Measurements from ENCODE around the gene INTS11.

Gene INTS11

DNA sequence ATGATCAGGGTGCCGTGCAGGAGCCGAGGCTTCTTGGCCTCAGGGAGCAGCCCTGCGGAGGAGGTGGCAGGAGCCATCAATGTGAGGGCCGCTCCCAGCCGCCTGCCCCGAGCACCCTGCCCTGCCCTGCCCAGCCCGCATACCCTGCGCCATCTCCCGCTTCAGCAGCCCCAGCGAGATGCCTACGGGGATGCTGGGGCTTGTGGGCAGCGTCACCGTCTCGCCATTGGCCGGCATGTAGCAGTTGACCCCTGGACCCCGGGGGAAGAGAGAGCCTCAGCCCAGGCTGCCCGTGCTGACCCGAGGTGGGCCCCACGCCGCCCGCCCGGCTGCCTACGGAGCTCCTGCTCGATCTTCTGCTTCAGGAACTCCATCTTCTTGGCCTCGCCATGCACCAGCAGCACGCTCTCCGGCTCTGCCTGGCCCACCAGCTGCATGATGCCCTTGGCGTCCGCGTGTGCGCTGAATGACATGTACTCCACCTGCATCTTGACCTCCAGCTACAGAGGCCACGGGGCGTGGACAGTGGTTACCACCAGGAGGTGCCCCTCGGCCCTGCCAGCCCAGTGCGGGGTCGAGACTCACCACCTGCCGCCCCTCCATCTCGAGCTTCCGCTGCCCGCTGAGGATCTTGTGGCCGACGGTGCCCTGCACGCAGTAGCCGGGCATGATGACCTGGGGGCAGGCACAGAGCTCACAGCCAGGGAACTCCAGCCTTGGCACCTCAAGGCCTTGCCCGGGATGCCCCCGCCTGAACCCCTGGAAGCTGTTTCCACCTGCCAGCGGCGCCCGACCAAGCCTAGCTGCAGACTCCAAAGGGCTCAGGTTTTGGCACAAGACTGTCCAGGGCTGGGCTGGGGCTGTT lies 11.8 kb downstream of the INTS11 start:
- no peak for DNase-seq (ENCODE audit: low spot score)

DNA sequence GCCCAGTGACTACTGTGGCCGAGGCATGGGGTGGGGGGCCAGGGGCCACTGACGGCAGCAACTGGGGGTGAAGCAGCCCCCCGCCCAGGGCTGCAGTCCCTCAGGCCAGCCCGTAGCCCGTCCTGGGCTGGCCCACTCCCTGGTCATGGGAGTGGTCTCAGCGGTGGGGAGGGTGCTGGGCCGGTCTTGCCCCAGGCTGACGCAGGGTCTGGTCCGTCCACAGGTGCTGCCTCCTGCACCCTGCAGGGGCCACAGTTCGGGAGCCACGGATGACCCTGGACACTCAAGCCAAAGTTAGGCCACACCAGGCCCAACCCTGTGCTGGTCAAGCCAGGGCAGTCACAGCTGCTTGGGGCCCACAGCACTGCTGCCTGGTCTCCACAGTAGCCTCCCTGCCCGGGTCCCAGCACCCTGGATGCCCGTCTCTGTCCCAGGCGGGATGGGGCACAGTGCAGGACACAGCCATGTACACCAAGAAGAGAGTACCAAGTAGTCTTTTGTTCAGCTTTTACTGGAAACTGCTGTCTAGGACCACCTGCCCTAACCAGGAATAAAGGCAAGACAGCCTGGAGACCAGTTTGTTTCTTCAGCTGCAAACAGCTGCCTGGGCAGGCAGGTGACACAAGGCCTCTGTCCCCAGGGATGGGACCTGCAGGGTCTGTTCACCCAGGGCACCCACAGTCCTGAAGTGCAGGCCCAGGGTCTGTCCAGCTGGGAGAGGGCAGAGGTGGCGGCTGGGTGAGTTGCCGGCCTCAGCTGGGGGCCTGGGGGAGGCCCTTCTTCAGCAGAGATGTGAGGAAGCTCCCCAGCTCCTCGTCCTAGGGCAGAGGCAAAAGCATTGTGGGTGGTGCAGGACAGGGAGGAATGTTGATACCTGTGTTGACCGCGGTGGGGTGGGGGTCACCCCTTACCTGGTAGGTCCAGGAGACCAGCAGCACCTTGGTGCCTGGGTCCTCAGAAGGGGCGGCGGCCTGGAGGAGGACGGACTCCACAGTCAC lies 13.1 kb downstream of the INTS11 start:
- DNase-seq (ENCODE audit: low spot score): no peak

DNA sequence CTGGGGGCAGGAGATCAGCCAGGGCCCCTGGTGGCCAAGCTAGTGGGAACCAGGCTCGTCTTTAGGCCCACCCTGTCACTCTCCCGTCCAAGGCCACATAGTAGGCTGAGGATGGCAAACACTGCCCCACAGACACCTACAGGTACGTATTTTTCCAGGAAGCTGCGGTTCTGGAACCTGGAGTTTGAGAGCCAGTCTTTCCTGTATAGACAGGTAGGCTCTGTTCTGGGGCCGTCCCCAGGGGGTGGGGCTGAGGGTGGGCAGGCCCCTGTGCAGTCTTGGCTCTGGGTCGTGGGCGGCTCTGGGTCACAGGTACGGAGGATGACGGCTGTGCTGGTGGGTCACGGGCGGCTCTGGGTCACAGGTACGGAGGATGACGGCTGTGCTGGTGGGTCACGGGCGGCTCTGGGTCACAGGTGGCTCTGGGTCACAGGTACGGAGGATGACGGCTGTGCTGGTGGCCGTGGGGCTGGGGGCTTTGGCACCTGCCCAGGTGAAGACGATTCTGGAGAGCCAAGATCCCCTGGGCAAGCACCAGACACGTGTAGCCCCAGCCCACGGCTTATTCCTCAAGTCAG lies 13.9 kb downstream of the INTS11 start:
- no peak for DNase-seq (ENCODE audit: low spot score)

DNA sequence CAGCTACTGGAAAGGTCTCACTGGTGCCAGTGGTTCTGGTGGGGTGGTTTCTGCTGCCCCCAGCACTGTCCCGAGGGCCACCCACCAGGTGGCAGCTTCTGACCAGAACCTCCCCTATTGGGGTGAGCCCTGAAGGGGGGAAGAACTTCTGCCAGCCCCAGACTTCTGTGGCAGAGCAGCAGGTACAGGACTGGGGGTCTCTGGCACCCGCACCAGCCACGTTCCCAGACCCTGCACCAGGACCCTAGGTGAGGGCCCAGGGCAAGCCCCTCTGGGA lies 14.4 kb downstream of the INTS11 start:
- DNase-seq (ENCODE audit: low spot score): no peak

DNA sequence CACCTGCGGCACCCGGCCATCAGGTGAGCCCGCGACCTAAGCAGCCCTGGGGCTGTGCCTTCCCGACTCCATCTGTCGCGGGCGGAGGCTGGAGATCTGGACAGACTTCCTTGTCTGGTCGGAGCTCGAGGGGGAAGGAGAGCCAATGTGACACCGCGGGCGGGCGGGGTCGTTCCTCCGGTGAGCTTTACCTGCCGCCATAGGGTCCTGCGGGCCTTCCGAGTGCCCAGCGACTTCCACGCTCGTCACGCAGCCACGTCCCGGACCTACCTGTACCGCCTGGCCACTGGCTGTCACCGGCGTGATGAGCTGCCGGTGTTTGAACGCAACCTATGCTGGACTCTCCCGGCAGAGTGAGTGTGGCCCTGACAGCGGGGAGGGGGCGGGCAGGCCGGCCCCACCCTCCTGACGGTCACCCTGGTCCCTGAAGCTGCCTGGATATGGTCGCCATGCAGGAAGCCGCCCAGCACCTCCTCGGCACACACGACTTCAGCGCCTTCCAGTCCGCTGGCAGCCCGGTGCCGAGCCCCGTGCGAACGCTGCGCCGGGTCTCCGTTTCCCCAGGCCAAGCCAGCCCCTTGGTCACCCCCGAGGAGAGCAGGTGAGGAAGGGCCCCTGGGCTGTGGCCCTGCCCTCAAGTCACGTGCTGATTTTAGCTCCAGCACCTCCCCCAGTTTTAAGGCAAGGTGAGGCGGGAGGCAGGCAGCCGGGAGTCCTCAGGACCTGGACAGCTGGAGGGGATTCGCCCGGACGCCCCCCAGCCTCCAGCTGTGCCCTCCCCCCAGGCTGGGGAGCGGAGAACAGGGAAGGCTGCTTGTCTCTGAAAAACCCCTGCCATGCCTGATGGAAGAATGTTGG lies 15.0 kb downstream of the INTS11 start:
- no peak for DNase-seq (ENCODE audit: low spot score)

DNA sequence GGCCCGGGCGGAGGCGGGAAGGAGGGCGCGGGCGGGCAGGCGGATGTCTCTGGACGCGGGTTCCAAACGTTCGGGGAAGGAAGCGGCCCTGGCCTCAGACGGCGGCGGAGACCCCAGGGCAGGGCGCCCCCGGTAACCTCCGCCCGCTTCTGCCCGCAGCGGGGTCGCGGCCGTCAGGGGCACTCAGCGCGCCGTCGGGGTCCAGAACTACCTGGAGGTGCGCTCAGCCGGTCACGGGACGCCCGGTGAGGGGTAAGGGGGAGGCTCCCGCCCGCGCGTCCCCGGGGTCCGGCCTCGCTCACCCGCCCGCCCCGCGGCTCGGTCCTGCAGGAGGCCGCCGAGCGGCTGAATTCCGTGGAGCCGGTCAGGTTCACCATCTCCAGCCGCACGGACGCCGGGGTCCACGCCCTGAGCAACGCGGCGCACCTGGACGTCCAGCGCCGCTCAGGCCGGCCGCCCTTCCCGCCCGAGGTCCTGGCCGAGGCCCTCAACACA lies 15.7 kb downstream of the INTS11 start:
- no peak for DNase-seq (ENCODE audit: low spot score)

DNA sequence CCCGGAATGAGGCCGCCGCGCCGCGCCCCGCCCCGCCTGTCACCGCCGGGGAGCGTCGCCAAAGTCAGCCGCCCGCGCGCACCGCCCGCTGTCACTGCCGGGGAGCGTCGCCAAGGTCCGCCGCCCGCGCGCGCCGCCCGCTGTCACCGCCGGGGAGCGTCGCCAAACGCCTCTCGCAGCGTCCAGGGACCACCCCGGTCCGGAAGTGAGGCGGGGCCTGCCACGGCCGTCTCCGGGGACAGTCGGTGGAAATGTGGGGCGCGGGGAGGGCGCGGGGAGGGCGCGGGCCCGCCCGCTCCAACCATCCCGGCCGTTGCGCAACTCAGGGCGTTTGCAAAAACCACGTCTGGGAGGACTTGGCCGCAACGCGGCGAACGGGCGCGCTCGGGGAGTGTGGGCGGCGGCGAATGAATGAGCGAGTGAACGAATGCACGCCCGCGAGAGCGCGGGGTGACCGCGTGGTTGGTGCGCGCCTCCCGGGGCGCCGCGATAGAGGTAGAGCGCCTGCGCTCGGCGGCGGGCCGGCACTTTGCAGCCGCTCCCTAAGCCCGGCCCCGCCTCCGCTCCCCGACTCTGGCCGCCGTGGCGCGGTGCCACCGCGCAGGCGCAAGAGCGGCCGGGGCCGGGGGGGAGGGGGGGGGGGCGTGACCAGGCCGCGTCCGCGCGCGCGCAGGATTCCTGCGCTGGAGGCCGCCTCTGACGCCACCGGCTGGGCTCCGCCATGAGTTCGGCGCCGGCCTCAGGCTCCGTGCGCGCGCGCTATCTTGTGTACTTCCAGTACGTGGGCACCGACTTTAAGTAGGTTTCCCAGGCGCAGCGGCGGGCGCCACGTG lies 16.3 kb downstream of the INTS11 start, which contains the start of the genes ACAP3 and PUSL1:
Gene ACAP3 (minus strand): TSS at position 8 of the 833 bp plus-strand sequence. CDS start 115 bp downstream, outside the sequence.
Gene PUSL1 (plus strand): TSS at position 675 of the 833 bp plus-strand sequence. CDS start 47 bp downstream, at position 722.
- DNase-seq (ENCODE audit: low spot score): peak; percentile 86

DNA sequence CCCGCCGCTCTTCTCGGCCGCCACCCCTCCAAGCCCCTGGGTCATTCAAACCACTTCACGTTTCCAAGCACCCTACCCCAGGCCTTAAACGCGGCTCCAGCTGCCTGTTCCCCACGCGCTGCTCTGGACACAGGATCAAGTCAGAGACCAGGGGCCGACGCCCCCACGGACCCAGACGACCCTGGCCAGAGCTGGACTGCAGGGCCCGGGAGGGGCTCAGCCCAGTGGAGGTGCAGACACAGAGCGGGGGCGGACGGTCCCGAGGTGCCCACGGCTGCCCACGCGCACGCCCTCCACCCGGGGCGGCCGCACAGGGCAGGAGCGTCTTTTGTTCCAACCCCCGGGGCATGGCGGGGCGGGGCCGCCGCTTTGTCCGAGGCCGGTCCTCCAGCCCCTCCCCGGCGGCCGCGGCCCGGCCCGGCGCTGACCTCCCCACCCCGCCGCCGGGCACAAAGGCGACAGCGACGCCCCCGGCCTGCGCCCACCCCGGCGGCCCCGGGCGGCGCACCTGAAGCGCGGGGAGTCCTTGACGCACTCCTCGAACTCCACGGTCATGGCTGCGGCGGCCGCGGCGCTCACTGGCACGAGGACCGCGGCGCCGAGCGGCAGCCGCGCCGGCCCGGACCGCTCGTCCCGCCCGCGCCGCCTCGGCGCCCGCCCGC lies 17.1 kb downstream of the INTS11 start:
- no peak for DNase-seq (ENCODE audit: low spot score)

DNA sequence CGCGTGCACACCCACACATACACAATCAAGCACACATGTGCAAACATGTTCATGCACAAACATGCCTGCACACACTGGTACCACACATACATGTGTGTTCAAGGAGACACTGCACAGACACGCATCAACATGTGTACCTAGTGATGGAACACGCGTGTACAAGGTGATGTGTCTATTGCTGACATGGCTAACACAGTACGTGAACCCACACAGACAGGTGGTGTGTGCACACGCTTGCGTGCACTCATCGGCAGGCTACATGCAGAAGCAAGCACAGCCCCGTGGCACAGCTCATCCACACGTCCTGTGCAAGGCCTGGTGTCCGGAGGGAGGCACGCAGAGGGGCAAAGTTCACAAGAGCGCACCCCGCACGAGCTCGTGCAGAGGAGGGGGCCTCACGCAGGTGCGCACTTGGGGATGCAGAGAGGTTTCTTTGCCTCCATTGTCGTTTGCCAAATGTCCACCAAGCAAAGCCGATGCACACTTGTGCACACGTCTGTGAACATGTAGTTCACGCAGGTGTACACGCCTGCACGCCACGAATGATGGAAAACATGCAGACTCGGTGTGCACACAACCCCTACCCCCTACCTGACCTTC lies 17.7 kb downstream of the INTS11 start:
- DNase-seq (ENCODE audit: low spot score): no peak

DNA sequence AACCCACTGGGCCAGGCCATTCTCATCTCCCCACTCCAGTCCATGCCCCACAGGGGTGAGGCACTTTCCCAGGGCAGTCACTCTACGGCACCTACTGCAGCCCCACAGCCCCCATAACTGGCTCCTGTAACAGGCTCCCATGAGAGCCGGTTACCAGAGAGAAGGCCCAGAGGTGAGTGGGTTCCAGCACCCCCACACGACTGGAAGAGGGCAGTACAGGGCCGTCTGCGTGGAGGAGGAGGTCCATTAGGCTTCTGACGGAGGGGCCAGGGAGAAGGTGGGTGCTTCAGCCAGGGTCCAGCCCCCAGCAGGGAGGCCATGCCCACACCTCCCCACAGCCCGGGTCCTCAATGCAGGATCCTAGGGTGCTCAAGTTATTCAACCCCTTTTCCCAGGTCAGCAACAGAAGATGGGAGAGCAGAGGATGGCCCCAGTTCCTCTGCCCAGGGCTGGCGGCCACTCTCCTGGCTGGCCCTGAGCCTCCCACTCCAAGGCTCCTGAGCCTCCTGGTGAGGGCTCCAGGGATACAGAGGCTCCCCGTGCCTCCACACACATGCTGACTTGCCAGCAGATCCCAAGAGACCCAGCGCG lies 18.3 kb downstream of the INTS11 start:
- no peak for DNase-seq (ENCODE audit: low spot score)

DNA sequence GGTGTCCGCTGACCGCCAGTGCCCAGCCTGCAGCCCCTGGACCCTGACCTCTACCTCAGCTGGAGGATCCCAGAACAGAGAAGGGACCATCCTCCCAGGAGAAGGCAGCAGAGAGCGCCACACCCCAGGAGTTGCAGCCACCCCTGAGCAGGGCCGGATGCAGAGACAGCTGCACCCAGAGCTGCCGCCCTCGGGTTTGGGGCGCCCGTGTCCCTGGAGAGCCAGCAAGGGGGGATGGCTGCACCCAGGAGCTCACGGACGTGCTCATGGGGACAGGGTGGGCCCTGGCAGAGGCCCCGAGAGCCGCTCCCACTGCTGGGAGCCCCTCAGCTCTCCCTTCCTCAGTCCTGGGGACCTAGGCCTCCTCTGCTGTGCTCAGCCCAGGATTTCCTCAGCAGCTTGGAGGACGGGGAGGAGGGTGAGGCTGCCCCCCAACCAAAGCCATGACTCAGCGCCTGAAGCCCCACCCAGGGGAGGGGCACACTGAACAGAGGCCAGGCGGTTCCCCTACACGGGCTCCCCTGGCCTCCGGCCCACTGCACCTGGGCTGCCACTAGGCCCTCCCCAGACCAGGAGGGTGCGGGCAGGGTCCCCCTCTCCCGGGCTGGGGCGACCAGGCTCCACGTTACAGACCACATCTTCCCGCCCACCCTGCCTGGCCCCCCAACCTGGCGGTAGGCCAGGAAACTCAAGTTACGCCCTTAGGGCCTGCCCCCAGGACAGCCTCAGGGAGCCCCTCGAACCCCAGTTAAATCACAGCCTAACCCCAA lies 19.0 kb downstream of the INTS11 start:
- peak; percentile 57 for DNase-seq (ENCODE audit: low spot score)

DNA sequence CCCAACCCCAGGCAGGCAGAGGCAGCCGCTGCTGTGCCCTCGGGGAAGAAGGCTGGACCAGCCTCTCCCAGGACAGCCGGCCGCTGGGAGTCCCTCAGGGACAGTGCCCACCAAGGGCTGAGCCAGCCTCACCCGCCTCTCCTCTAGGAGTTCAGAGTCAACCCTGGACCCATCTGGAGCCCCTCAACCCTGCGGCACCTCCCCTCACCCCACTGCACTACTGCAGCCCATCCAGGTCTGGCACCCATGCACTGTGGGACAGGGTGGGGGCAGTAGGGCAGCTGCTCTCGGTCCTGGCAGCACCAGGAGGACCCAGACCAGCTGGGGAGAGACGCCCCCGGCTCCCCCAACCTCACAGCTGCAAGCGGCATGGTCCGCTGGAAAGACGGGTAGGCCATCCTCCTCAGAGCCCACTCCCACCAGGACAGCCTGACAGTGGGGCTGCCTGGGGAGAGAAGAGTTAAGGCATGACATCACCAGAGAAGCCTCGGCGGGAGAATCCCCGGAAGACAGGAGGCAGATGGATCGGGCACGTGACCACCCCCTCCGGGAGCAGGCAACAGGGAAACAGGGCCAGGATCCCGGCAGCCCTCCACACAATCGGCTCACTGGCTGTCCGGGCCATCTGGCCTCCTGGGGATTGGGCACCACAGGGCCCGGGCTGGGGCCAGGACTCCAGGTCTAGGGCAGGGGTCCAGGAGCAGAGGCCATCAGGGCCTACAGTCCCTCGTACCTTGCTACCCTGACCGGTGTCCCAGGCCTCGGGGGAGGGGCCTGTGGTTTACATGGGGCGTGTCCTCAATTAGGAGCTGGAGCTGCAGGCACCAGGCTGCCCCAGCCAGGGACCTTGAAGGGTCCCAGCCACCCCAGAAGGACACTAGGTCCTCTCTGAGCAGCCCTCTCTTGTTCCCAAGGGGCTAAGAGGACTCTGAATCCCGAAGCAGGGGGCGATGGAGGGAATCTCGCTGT lies 19.8 kb downstream of the INTS11 start:
- DNase-seq (ENCODE audit: low spot score): no peak

DNA sequence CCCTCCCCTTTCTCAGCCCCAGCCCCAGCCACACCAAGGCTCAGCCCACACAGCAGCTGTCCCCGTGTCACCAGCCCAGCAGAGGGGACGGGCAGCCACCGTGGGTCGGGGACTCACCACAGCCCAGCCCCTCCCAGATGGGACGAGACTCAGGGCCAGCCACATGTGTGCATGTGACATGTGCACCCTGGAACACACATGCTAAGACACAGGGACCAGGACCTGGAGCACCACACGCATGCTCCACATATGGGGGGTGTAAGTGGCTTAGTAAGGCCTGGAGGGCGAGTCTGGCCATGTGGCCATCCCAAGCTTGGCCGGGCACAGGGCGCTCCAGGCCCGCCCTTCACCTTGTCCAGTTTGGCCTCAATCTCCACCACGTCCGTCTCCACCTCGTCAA lies 20.7 kb downstream of the INTS11 start:
- no peak for DNase-seq (ENCODE audit: low spot score)

DNA sequence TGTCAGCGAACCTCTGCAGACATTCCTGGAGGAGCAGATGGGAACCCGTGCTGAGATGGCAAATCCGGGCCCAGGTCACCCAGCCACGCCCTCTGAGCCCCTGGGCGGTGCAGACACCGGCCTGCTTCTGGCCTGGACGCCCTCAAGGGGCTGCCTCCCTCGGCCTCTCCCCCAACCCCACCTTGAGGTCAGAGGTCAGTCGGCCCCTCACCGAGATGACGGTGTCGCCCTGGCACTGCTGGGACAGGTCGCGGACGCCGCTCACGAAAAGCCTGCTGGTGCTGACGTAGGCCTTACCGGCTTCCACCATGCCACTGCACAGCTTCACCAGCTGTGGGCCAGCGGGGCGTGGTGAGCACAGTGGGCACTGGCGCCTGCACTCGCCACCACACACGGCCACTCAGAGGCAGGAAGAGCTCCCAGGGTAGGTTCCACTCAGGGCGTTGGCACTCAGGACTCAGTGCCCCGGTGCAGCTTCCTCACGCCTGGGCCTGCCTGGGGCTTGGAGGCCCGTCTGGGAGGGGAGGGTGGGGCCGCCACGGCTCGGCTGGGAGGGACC lies 21.4 kb downstream of the INTS11 start:
- DNase-seq (ENCODE audit: low spot score): no peak

DNA sequence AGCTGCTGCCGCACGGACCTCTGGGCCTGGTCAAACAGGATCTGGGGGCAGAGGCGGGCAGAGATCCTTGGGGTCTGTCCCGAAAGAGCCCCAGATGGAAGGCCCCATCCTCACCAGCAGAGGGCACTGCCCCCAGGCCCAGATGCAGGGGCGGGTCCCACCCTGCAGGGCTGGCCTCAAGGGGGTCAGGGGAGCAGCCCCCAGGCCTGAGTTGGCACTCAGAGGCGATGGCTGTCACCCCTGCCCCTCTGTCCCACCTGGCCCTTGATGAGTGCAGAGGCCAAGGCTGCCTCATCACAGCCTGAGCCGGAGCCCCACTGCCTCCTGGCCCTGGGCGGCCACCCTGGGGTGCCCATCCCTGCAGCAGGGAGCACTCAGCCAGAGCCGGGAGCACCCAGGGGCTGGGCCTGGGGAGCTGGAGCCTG lies 22.4 kb downstream of the INTS11 start:
- DNase-seq (ENCODE audit: low spot score): no peak

DNA sequence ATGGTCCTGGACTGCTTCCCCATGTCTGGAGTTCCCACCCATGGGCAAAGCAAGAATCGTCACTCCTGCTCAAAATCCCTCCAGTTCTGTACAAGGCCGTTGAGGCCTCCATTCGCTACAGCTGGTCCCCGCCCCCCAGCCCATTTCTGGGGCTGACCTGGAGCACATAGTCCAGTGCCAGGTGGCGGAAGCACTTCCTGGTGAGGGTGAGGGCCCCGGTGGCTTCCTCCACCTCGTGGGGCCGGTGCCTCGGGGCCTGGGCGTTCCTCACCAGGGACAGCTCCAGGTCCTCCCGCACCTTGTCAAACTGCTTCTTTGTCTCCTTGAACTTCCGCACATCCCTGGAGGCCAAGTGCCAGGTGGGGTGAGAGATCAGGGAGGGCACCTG lies 24.1 kb downstream of the INTS11 start:
- DNase-seq (ENCODE audit: low spot score): no peak

Data from activated CD4-positive, alpha-beta T cell treated with anti-CD3 and anti-CD28 coated beads, Interleukin-2, Interleukin-4, amounts not matched to agents 100 ng/mL and 50 ng/mL, durations not matched to agents 16 hours and 8 hours (primary cell).